ENCODE data around the gene CFAP157.

Gene CFAP157

DNA sequence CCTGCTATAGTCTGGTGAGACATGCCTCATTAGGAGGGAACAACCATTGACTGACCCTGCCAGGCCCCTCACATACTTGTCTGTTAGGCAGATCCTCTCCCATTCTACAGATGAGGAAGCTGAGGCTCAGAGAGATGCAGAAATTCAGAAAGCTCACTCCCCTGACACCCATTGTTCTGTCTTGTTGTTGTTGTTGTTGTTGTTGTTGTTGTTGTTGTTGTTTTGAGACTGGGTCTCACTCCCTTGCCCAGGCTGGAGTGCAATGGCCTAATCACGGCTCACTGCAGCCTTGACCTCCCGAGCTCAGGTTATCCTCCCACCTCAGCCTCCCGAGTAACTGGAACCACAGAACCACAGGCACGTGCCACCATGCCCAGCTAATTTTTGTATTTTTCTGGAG is 13.1 kb upstream of the CFAP157 start:
- H3K27ac ChIP-seq = no peak overlapping the region
- H3K4me3 ChIP-seq (ENCODE audit: low read depth, low read length) = no peak overlapping the region
- DNase-seq = no peak
- H3K27me3 ChIP-seq (replicated peaks) = no peaks in the 10 kb centered on the region
- TF ChIP-seq, protein P1, sequence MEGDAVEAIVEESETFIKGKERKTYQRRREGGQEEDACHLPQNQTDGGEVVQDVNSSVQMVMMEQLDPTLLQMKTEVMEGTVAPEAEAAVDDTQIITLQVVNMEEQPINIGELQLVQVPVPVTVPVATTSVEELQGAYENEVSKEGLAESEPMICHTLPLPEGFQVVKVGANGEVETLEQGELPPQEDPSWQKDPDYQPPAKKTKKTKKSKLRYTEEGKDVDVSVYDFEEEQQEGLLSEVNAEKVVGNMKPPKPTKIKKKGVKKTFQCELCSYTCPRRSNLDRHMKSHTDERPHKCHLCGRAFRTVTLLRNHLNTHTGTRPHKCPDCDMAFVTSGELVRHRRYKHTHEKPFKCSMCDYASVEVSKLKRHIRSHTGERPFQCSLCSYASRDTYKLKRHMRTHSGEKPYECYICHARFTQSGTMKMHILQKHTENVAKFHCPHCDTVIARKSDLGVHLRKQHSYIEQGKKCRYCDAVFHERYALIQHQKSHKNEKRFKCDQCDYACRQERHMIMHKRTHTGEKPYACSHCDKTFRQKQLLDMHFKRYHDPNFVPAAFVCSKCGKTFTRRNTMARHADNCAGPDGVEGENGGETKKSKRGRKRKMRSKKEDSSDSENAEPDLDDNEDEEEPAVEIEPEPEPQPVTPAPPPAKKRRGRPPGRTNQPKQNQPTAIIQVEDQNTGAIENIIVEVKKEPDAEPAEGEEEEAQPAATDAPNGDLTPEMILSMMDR (IDR thresholded peaks at IDR 0.05; ENCODE audit: low read depth, low read length, missing control alignments) = no peak
- no peaks in the 10 kb centered on the region for H3K36me3 ChIP-seq (replicated peaks)
- in situ Hi-C loops (cut with HindIII; ENCODE audit: low pct_ligation_motif_present, low sequenced_read_pairs) = no loop called here

DNA sequence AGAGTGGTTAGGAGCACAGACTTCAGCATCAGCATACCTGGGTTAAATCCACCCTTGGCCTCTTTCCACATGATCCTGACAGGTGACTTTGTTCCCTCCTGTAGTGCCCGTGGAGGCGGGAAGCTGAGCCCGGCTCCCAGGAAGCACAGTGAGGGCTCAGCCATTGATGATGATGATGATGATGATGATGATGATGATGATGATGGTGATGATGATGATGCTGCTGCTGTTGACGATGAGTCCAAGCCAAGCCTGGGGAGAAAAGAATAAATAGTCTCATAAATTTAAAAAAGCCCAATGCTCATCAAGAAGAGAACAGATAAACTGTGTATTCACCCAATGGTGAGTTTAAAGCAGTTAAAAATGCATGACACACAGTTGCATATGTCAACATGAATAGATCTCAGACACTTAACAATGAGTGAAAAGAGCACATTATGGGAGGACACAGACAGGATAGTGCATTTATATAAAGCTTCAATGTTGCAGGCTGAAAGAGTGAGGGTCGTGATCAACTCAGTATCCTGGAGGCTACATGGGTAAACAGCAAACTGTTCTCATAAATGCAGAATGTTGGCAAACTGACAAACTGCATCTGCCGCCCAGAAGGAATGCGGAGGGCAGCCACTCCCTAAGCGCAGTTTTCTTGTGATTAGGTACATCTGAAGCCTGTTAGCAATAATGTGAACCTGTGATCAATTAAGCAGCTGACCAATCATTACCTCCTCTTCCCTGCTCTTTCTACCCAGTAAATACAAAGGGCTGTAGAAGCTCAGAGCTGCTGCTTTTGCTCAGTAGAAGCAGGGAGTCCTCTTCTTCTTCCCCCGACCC is 11.7 kb upstream of the CFAP157 start:
- Histone ChIP-seq H3K27ac (no peak overlapping the region), H3K36me3 (replicated peaks) (no peaks in the 10 kb centered on the region), H3K4me3 (ENCODE audit: low read depth, low read length) (no peak overlapping the region), H3K27me3 (replicated peaks) (no peaks in the 10 kb centered on the region)
- no peak for DNase-seq
- in situ Hi-C loops (cut with HindIII; ENCODE audit: low pct_ligation_motif_present, low sequenced_read_pairs) = no loop called here
- TF ChIP-seq, protein P1 (IDR thresholded peaks at IDR 0.05; ENCODE audit: low read depth, low read length, missing control alignments) = no peak

DNA sequence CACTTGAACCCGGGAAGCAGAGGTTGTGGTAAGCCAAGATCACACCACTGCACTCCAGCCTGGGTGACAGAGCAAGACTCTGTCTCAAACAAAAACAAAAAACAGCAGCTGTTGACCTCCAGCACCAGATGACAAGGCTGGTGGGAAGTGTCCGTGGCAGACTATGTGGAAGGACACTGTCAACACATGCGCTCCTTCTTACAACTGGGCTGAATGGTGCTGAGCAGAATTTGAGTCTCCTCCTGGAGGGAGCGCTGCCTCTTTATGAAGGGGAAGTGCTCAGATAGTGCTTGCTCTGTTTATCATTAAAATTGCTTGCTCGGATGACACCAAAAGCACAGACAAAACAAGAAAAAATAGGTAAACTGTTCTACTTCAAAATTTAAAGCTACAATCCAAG is 9.2 kb upstream of the CFAP157 start:
- TF ChIP-seq, protein P1 (IDR thresholded peaks at IDR 0.05; ENCODE audit: low read depth, low read length, missing control alignments) = no peak
- Histone ChIP-seq H3K4me3 (ENCODE audit: low read depth, low read length) (no peak overlapping the region), H3K27ac (no peak overlapping the region), H3K36me3 (replicated peaks) (no peaks in the 10 kb centered on the region), H3K27me3 (replicated peaks) (no peaks in the 10 kb centered on the region)
- DNase-seq = no peak
- in situ Hi-C loops (cut with HindIII; ENCODE audit: low pct_ligation_motif_present, low sequenced_read_pairs) = no loop called here

DNA sequence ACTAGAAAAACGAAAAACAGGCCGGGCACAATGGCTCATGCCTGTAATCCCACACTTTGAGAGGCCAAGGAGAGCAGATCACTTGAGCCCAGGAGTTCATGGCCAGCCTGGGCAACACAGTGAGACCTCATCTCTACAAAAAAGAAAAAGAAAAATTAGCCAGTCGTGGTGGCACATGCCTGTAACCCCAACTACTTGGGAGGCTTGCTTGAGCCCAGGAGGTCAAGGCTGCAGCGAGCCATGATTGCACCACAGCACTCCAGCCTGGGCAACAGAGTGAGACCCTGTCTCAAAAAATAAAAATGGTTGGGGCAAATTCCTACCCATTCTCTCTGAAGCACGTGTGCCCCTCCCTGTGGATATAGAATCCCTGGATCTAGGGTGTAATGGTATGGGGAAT is 8.4 kb upstream of the CFAP157 start:
- TF ChIP-seq, protein P1 (IDR thresholded peaks at IDR 0.05; ENCODE audit: low read depth, low read length, missing control alignments) = no peak
- no peak for DNase-seq
- Histone ChIP-seq H3K27me3 (replicated peaks) (no peaks in the 10 kb centered on the region), H3K4me3 (ENCODE audit: low read depth, low read length) (no peak overlapping the region), H3K27ac (no peak overlapping the region), H3K36me3 (replicated peaks) (no peaks in the 10 kb centered on the region)
- in situ Hi-C loops (cut with HindIII; ENCODE audit: low pct_ligation_motif_present, low sequenced_read_pairs) = no loop called here

DNA sequence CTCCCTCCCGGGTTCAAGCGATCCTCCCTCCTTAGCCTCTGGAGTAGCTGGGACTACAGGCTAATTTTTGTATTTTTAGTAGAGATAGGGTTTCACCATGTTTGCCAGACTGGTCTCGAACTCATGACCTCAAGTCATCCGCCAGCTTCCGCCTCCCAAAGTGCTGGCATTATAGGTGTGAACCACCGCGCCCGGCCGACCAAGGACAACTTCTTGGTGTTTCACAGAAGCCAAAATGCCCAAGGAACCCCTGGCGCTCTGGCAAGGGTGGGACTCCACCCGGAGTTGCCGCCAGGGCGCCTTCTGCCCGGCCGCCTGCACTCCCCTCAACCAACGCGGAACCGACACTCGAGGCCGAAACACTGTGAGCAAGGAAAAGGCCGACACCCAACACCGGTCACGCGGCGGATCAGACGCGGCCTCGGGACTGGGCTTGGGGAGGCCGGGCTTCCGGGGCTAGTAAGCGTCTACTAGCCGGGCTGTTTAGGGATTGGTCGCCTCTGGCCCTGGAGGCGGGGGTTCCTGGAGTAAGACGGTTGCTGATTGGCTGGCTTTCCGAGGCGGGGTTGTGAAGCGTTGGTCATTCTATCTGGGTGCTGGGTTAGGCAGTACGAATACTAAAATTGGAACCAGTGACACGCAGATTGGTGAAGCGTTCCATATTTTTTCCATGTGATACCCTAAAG is 7.7 kb upstream of the CFAP157 start:
- TF ChIP-seq, protein P1 (IDR thresholded peaks at IDR 0.05; ENCODE audit: low read depth, low read length, missing control alignments) = peak; percentile 23
- in situ Hi-C loops (cut with HindIII; ENCODE audit: low pct_ligation_motif_present, low sequenced_read_pairs) = no loop called here
- Histone ChIP-seq H3K4me3 (ENCODE audit: low read depth, low read length) (peak overlapping the region; percentile 36), H3K36me3 (replicated peaks) (no peaks in the 10 kb centered on the region), H3K27ac (peak overlapping the region; percentile 38), H3K27me3 (replicated peaks) (no peaks in the 10 kb centered on the region)
- peak; percentile 97 for DNase-seq

All from brain microvascular endothelial cell (primary cell).